Brain microvascular endothelial cell (primary cell): ENCODE measurements around the gene BUD31.
A peak's percentile ranks its signal among the peaks of the same experiment; 100 is the strongest.
"Not testable (repeated sequence)": the region's sequence is repeated elsewhere in the genome, so short reads cannot be mapped to it uniquely, and the experiment has no call there.

Experiments used
- DNase-seq: peaks from one replicate; pipeline ENCODE4 v3.0.0-alpha.2; 2020
- H3K27ac ChIP-seq: fragments of 250-450 bp; sonication (Bioruptor Pico); 2 replicates; pipeline ENCODE4 v1.5.1; 2020; ENCODE audit warnings: mild to moderate bottlenecking, moderate library complexity
- H3K27me3 ChIP-seq: fragments of 250-450 bp; sonication (Bioruptor Pico); replicated peaks from 2 replicates; pipeline ENCODE4 v1.5.1; 2020; ENCODE audit warnings: mild to moderate bottlenecking
- H3K36me3 ChIP-seq: fragments of 250-450 bp; sonication (Bioruptor Pico); replicated peaks from 2 replicates; pipeline ENCODE4 v1.5.1; 2020; ENCODE audit warnings: mild to moderate bottlenecking
- H3K4me3 ChIP-seq: 2 replicates; pipeline ENCODE4 v1.5.1; 2011; ENCODE audit warnings: low read depth, mild to moderate bottlenecking, control low read depth, low read length, moderate library complexity
- in situ Hi-C: cut with HindIII; loops from 2 replicates; pipeline ENCODE4 v1.10.0; 2017; ENCODE audit warnings: low sequenced_read_pairs, low pct_ligation_motif_present
- TF ChIP-seq, protein P1 (sequence below): IDR thresholded peaks from 2 replicates; pipeline ENCODE4 v1.5.1; 2011; ENCODE audit warnings: low read depth, mild to moderate bottlenecking, moderate library complexity, low read length, control low read depth, inconsistent platforms; ENCODE audit errors: missing control alignments

BUD31 gene

DNA sequence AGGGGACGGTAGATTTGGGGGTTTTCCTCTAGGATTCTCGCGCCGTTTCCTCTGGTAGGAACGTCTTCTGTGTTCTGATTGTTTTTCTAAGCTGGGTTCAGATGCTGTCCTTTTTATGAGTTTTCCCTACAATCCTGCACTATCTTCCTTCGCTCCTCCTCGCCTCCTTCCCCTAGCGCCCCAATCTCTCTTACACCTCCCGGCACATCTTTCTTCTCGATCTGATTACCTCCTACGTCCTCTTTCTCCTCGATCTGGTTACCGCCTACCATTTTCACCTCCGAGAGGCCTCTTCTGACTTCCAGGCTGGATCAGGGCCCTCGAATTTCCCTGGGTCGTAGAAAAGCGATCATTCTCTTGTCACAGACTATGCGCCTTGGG, 413 bp downstream of the BUD31 start:
- TF ChIP-seq, protein P1, sequence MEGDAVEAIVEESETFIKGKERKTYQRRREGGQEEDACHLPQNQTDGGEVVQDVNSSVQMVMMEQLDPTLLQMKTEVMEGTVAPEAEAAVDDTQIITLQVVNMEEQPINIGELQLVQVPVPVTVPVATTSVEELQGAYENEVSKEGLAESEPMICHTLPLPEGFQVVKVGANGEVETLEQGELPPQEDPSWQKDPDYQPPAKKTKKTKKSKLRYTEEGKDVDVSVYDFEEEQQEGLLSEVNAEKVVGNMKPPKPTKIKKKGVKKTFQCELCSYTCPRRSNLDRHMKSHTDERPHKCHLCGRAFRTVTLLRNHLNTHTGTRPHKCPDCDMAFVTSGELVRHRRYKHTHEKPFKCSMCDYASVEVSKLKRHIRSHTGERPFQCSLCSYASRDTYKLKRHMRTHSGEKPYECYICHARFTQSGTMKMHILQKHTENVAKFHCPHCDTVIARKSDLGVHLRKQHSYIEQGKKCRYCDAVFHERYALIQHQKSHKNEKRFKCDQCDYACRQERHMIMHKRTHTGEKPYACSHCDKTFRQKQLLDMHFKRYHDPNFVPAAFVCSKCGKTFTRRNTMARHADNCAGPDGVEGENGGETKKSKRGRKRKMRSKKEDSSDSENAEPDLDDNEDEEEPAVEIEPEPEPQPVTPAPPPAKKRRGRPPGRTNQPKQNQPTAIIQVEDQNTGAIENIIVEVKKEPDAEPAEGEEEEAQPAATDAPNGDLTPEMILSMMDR: no peak
- Histone ChIP-seq H3K36me3 (peaks cover 40% of the 10 kb centered on the region), H3K4me3 (peak overlapping the region; percentile 98), H3K27ac (peak overlapping the region; percentile 100), H3K27me3 (no peaks in the 10 kb centered on the region)
- DNase-seq: no peak
- in situ Hi-C loops: no loop called here

- no peaks in the 10 kb centered on the region for H3K27me3 ChIP-seq
- peaks cover 38% of the 10 kb centered on the region for H3K36me3 ChIP-seq
- H3K4me3 ChIP-seq: peak overlapping the region; percentile 98
- DNase-seq: no peak
- no peak overlapping the region for H3K27ac ChIP-seq
- in situ Hi-C loops: no loop called here
- TF ChIP-seq, protein P1: no peak
Measured at GRCh38 chr7:99409806-99410205, 1.0 kb downstream of the BUD31 start.

GRCh38 chr7:99410635-99411034, 1.9 kb downstream of the BUD31 start:
- H3K36me3 ChIP-seq: peaks cover 41% of the 10 kb centered on the region
- DNase-seq: no peak
- in situ Hi-C loops: no loop called here
- TF ChIP-seq, protein P1: no peak
- H3K27me3 ChIP-seq: no peaks in the 10 kb centered on the region
- H3K27ac ChIP-seq: no peak overlapping the region
- no peak overlapping the region for H3K4me3 ChIP-seq

GRCh38 chr7:99415513-99416127, 6.9 kb downstream of the BUD31 start:
- in situ Hi-C loops, H3K27me3 ChIP-seq, H3K27ac ChIP-seq, H3K4me3 ChIP-seq: not testable (repeated sequence)
- peak; percentile 73 for DNase-seq
- TF ChIP-seq, protein P1: peak; percentile 75
- H3K36me3 ChIP-seq: peaks cover 82% of the 10 kb centered on the region

GRCh38 chr7:99418260-99418659, 9.5 kb downstream of the BUD31 start:
- no peak overlapping the region for H3K27ac ChIP-seq
- peaks cover 72% of the 10 kb centered on the region for H3K36me3 ChIP-seq
- no peak overlapping the region for H3K4me3 ChIP-seq
- DNase-seq: no peak
- no peaks in the 10 kb centered on the region for H3K27me3 ChIP-seq
- in situ Hi-C loops: no loop called here
- TF ChIP-seq, protein P1: no peak
